Activated CD8-positive, alpha-beta memory T cell treated with anti-CD3 and anti-CD28 coated beads, Interleukin-2, amount 10 ng/mL, durations not matched to agents 7 days and 5 days (primary cell): ENCODE measurements around the gene NKD2. TPM values are rescaled to one million over a fixed set of nuclear protein-coding genes. Genes with fewer than 3 reads are reported as not detected.
A peak's percentile ranks its signal among the peaks of the same experiment; 100 is the strongest.
"Not testable (repeated sequence)": the region's sequence is repeated elsewhere in the genome, so short reads cannot be mapped to it uniquely, and the experiment has no call there.

Source experiments
- ATAC-seq: fragments of 150-1000 bp; cut with Tn5 transposase; one replicate; pipeline ENCODE4 v1.10.0; 2021; ENCODE audit warnings: moderate library complexity
- CTCF ChIA-PET: fragments of 350-600 bp; sonication (Branson Sonifier 250); formaldehyde crosslinking; loops from one replicate; lab custom pipeline; 2021; ENCODE audit warnings: antibody characterized with exemption; lab: Charles Lee
- DNase-seq: peaks from one replicate; pipeline ENCODE4 v3.0.0-alpha.2; 2020
- H3K27ac Mint-ChIP-seq: one replicate; pipeline ENCODE4 v1.8.0; 2021; ENCODE audit warnings: mild to moderate bottlenecking, mixed read lengths
- H3K27me3 Mint-ChIP-seq: one replicate; pipeline ENCODE4 v1.8.0; 2021; ENCODE audit warnings: mixed read lengths
- H3K36me3 Mint-ChIP-seq: one replicate; pipeline ENCODE4 v1.8.0; 2021; ENCODE audit warnings: mild to moderate bottlenecking, mixed read lengths
- H3K4me1 Mint-ChIP-seq: one replicate; pipeline ENCODE4 v1.8.0; 2021; ENCODE audit warnings: mixed read lengths
- H3K4me3 Mint-ChIP-seq: one replicate; pipeline ENCODE4 v1.8.0; 2021; ENCODE audit warnings: mild to moderate bottlenecking, moderate library complexity, mixed read lengths
- H3K9me3 Mint-ChIP-seq: one replicate; pipeline ENCODE4 v1.8.0; 2022; ENCODE audit warnings: low read depth, mixed read lengths
- microRNA-seq: library from miRNA; unstranded; fragments of <30 nt; microRNA quantifications from one replicate; pipeline ENCODE4 v1.2.0, GENCODE V29; 2022
- total RNA-seq, 2 experiments: library from RNA; stranded (reverse); gene quantifications; one replicate each; pipeline ENCODE4 v1.2.3, GENCODE V29; 2021

NKD2 gene
- total RNA-seq, 2 experiments from 2014 or later: 4.2 to 6.5 TPM

DNA sequence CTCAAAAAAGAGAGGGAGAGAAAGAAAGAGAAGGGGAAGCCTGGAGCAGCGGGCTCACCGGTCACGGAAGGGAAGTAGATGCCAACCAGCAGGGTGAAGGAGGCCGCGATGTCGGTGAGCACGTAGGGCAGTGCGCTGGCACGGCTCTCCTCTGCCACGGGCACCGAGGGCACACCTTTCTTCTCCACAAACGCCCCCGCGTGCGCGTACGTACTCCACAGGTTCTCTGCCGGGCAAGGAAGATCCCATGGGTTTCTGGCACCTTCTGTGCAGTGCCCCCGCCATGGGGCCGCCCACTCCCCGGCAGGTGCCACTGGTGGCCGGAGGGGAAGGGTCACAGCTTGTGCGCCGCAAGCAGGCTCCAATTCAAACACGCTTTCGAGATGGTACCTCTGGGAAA is 72.9 kb downstream of the NKD2 start:
- no peaks in the 10 kb centered on the region for H3K9me3 Mint-ChIP-seq
- H3K4me3 Mint-ChIP-seq: no peak overlapping the region
- no peaks in the 10 kb centered on the region for H3K27me3 Mint-ChIP-seq
- ATAC-seq (no peak), DNase-seq (no peak)
- CTCF ChIA-PET: no interaction called here
- H3K36me3 Mint-ChIP-seq: no peaks in the 10 kb centered on the region
- H3K4me1 Mint-ChIP-seq: no peaks in the 10 kb centered on the region
- peak overlapping the region; percentile 35 for H3K27ac Mint-ChIP-seq

- not testable (repeated sequence) for ATAC-seq, H3K27me3 Mint-ChIP-seq
Observed at GRCh38 chr5:1083026-1083425, 74.4 kb downstream of the NKD2 start.

GRCh38 chr5:1083823-1084605 is 75.4 kb downstream of the NKD2 start:
- no peak overlapping the region for H3K27ac Mint-ChIP-seq
- no peaks in the 10 kb centered on the region for H3K36me3 Mint-ChIP-seq
- H3K4me1 Mint-ChIP-seq: no peaks in the 10 kb centered on the region
- CTCF ChIA-PET: no interaction called here
- H3K27me3 Mint-ChIP-seq: no peaks in the 10 kb centered on the region
- DNase-seq (no peak), ATAC-seq (no peak)
- no peaks in the 10 kb centered on the region for H3K9me3 Mint-ChIP-seq
- no peak overlapping the region for H3K4me3 Mint-ChIP-seq

More at GRCh38 chr5:1083026-1083425, 74.4 kb downstream of the NKD2 start:
- H3K27ac Mint-ChIP-seq, H3K4me1 Mint-ChIP-seq, DNase-seq, CTCF ChIA-PET, H3K36me3 Mint-ChIP-seq, H3K9me3 Mint-ChIP-seq, H3K4me3 Mint-ChIP-seq: not testable (repeated sequence)

- H3K4me1 Mint-ChIP-seq: no peaks in the 10 kb centered on the region
- no peak overlapping the region for H3K27ac Mint-ChIP-seq
- H3K9me3 Mint-ChIP-seq: no peaks in the 10 kb centered on the region
- H3K36me3 Mint-ChIP-seq: no peaks in the 10 kb centered on the region
- ATAC-seq (no peak), DNase-seq (no peak)
- H3K27me3 Mint-ChIP-seq: no peaks in the 10 kb centered on the region
- no peak overlapping the region for H3K4me3 Mint-ChIP-seq
- CTCF ChIA-PET: no interaction called here
Observed at GRCh38 chr5:1085391-1085790, 76.8 kb downstream of the NKD2 start.

DNA sequence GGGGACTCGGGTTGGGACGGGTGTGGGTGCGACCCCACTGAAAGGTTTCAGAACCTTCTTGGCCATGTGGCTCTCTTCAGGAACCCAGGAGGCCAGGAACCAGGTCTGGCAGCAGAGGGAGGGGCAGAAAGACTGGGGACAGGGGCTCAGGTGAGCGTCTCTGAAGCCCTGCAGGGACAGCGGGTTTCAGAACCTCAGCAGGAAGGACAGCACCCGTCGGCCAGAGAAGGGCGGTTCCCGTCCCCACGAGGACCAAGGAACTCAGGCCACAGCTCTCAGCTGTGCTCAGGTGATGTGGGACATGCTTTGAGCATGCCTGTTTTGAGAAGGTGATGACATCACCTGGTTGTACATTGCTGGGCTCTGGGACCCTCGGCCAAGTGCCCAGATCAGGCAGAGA is 77.5 kb downstream of the NKD2 start:
- H3K36me3 Mint-ChIP-seq: no peaks in the 10 kb centered on the region
- CTCF ChIA-PET: no interaction called here
- H3K9me3 Mint-ChIP-seq: no peaks in the 10 kb centered on the region

GRCh38 chr5:1086871-1087270 is 78.3 kb downstream of the NKD2 start:
- Mint-ChIP-seq H3K36me3 (no peaks in the 10 kb centered on the region), H3K9me3 (no peaks in the 10 kb centered on the region), H3K4me3 (no peak overlapping the region), H3K4me1 (no peaks in the 10 kb centered on the region), H3K27me3 (no peaks in the 10 kb centered on the region), H3K27ac (no peak overlapping the region)
- no peak for DNase-seq
- CTCF ChIA-PET: no interaction called here
- ATAC-seq: no peak

More for the DNA sequence above, 77.5 kb downstream of the NKD2 start:
- H3K4me3 Mint-ChIP-seq: no peak overlapping the region
- no peak for ATAC-seq
- H3K4me1 Mint-ChIP-seq: no peaks in the 10 kb centered on the region
- DNase-seq: no peak
- no peaks in the 10 kb centered on the region for H3K27me3 Mint-ChIP-seq
- no peak overlapping the region for H3K27ac Mint-ChIP-seq

GRCh38 chr5:1087428-1087827 is 78.8 kb downstream of the NKD2 start:
- no peak for ATAC-seq
- DNase-seq: no peak
- no peaks in the 10 kb centered on the region for H3K9me3 Mint-ChIP-seq
- H3K27me3 Mint-ChIP-seq: no peaks in the 10 kb centered on the region
- H3K4me3 Mint-ChIP-seq: no peak overlapping the region
- CTCF ChIA-PET: no interaction called here
- no peak overlapping the region for H3K27ac Mint-ChIP-seq
- H3K36me3 Mint-ChIP-seq: no peaks in the 10 kb centered on the region
- no peaks in the 10 kb centered on the region for H3K4me1 Mint-ChIP-seq

- ATAC-seq (no peak), DNase-seq (no peak)
- Mint-ChIP-seq H3K4me1 (no peaks in the 10 kb centered on the region), H3K27me3 (no peaks in the 10 kb centered on the region), H3K27ac (no peak overlapping the region), H3K36me3 (no peaks in the 10 kb centered on the region), H3K4me3 (no peak overlapping the region), H3K9me3 (no peaks in the 10 kb centered on the region)
- CTCF ChIA-PET: no interaction called here
Observed at GRCh38 chr5:1088031-1088430, 79.4 kb downstream of the NKD2 start.

Small RNA genes within 50 kb of the gene (microRNA-seq; reads per million reads assigned to microRNA genes)
- gene MIR4635: not detected

Other genes with a start within 250 kb of the NKD2 start
- gene ZDHHC11B, start 224.1 kb upstream of the NKD2 start, total RNA-seq: under 1 TPM in 1 of 2 experiments, not detected in 1; 0.21 TPM
- 10 to 100 TPM in 1 of 2 experiments, 1 to 10 TPM in 1; 9.9 to 10.6 TPM for gene ZDHHC11, start 157.8 kb upstream of the NKD2 start, total RNA-seq
- 10 to 100 TPM; 58.6 to 64.7 TPM for gene BRD9, start 116.0 kb upstream of the NKD2 start, total RNA-seq
- gene TRIP13, start 115.9 kb upstream of the NKD2 start, total RNA-seq: 10 to 100 TPM; 33.0 to 38.8 TPM
- 10 to 100 TPM in 1 of 2 experiments, 1 to 10 TPM in 1; 6.6 to 12.2 TPM for gene SLC12A7, start 103.3 kb downstream of the NKD2 start, total RNA-seq
- not detected for gene SLC6A19, start 192.8 kb downstream of the NKD2 start, total RNA-seq
- not detected for gene SLC6A18, start 216.6 kb downstream of the NKD2 start, total RNA-seq